Measurements from ENCODE around the gene LSM14B.
"Not testable (repeated sequence)": the region's sequence is repeated elsewhere in the genome, so short reads cannot be mapped to it uniquely, and the experiment has no call there.

The LSM14B gene

DNA sequence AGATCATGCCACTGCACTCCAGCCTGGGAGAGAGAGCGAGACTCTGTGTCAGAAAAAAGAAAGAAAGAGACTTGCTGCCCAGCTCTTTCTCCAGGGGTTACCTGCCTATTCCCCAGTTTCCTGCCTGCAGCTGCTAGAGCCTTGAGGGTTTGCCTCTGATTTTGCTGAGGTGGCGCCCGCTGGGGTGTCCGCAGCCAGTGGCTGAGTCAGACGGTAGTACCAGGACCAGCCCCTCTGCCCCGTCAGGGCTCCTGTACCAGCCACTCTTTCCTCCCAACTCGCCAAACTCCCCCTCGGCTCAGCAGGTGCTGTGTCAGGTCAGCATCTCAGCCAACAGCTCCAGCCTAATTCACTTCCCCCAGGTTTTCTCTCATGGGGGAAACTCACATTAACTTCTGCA lies 7.4 kb upstream of the LSM14B start:
- no peak for DNase-seq

DNA sequence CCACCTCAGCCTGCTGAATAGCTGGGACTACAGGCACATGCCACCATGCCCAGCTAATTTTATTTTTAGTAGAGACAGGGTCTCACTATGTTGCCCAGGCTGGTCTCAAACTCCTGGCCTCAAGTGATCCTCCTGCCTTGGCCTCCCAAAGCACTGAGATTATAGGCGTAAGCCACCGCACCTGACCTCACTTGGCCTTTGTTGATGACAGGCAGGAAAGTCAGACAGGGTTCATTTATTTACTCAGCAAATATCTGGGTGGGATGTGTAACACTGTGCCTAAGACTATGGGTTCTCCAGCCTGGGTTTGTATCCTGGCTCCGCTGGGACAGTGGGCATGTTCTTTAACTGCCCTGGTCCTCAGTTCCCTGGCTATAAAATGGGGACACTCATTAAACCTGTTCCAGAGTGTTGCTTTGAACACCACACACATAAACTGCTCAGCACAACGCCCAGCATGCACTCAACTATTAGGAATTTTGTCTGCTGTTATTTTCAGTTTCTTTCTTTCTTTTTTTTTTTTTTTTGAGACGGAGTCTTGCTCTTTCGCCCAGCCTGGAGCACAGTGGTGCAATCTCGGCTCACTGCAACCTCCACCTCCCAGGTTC lies 6.4 kb upstream of the LSM14B start:
- not testable (repeated sequence) for DNase-seq

DNA sequence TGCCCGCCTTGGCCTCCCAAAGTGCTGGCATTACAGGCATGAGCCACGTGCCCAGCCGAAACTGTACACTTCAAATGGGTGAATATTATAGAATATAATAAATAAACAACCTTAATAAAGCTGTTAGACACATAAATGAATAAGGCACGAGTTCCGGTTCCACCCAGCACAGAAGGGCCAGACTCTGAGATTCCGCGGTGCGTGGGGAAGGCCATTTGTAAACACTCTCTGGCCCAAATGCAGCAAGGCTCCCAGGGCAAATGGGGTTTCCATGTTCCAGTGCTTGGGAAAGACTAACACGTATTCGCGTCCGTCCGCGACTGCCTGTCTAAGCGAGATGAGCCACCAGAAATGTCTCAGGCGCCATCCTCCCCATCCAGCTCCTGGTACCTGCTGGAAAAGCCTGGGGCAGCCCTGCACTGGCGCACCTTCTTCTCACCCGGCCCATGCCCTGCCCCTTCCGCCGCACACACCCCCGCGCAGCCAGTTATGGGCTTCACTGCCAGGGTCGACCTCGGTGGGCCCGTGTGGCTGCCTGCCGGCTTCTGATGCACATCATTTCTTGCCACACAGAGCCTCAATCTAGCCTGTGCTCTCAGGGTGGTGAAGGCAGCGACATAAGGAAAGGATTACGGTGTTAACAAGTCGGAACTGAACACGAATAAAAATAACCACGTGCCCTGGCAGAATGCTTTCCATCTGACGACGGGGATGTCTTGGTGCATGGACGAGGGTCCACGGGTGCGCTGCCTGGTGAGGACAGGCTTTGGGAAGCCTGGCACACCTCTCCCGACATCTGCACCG lies 5.5 kb upstream of the LSM14B start:
- DNase-seq, result no peak

DNA sequence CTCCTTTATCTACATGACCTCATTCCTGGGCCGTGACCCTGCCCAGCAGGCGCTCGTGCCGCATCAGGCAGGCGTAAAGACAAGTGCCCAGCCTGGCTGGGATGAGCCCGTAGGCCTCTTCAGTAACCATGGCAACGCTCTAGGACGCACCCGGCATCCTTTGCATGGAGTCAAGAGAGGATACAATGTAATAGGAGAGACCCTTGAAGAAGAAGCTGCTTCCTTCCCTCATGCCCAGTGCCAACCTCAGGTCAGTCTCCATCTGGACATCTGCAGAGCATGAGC lies 5.0 kb upstream of the LSM14B start:
- DNase-seq, result peak; percentile 33 to 52

DNA sequence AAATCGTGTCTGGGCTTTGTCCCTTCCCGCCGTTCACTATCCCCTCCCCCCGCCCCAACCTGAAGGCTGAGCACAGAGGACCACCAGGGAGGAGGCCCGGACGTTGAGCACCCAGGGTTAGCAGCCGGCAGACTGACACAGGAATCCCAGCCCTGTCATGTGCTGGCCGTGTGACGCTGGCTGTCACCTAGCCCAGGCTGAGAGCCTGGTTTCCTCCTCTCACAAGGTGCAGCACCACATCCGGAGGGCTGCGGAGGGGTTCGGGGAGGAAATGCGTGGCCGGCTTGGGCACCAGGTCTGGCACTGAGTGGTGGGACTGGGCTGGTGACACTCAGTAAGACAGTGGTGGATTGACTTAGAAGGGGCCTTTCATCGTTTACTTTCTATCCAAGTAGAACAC lies 4.6 kb upstream of the LSM14B start:
- DNase-seq, result peak; percentile 52 to 64

DNA sequence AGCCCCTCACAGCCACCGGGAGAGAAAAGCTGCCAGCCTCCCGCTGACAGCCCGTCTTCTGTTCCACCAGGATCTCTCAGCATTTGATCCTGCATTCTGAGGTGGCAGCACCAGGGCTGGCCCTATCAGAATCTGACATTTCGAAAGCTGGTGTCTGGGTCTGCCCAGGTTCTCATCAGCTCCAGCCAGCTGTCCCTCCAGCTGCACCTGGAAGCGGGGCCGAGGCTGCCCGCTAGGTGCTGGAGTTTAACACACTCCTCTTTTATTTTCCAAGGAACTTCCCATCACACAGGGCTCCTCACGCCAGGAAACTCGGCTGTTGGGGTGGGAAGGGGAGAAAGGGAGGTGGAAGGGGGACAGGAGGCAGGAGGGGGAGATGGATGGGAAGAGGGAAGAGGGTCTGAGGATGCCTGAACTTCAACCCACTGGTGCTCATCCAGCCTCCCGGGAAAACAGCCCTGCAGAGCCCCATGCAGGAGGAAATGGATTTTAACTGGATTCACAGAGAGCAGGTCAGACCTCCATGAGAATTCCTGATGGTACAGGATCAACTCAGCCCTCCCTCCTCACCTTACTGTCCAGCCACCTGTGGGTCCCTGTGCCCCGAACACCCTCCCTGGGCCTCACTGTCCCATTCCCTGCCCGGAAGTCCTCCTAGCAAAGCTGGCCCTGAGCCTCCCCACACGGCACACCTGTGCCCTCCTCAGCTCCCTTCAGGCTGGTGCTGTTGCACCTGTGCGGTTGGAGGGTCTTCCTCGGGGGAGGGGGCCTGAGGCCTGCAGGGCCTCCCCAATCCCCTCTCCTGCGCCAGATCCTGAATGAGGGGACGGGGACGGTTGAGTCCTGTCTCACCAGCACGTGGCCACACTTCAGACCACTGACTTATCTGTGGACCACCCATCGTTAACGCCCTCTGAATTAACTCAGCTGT lies 3.9 kb upstream of the LSM14B start:
- DNase-seq, result peak; percentile 57 to 59

DNA sequence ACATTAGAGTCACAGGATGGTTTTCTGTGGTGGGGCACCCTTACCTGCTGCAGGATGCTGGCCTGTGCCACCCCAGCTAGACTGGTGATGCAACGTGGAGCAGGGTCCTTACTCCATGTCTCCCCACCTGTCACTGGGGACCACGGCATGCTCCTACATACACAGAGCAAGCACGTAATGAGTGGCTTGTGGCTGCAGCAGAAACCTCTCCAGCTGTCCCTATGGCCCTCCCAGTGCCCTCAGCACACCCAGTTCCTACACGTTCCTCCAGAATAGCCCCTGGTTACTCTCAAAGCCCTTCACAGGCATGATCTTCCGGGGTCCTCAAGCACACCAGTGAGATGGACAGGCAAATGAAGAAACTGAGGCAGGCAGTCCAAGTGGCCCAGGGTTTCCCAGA lies 3.2 kb upstream of the LSM14B start:
- no peak for DNase-seq

DNA sequence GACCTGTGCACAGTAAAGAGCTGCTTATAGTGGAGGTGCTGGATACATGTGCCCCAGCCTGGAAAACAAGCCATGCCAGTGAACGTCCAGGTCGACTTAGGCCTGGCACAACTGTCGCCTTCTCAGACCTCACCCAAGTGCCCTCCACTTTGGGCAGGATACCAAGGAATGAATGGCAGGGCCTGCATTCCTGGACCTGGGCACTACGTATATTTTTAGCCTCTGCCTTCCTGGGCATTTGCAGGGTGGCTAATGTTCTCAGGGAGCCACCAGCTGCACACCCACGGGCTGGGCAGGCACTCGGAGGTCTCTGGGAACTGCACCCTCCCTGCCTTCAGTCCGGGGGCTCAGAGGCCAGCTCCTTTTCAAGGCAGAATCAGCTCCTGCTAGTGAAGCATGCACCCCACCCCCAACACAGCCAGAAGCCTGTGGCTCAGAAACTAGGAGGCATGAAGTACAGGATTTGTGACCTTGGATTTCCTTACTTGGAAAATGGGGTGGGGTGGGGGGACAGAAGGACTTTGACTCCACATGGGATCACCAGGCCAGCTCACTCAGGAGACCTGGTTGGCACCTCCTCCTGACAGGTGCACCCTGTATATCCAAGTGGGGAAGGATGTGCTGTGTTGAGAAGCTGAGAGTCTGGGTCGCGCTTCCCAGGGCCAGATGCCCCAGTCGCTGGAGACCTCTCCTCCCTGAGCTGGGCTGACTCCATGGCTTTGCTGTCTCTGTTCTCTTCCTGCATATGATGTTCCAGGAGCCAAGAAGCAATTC lies 2.5 kb upstream of the LSM14B start:
- no peak for DNase-seq

DNA sequence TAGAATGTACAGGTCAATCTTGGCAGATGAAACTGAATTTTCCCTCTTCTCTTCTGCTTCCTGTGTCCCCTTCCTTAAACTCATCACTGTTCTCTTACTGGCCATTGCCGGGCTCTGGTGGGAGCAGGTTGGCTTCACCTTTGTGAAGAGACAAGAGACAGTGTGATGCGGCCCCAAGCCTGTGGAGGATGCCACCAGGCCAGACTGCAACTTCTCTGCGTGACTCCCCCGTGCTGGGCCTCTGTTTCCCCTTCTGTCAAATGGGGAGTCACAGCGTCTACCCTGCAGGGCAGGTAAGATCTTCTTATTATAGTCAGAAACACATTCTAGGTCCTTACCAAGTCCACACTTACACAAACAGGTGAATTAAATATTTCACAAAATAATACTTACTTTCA lies 1.9 kb upstream of the LSM14B start:
- DNase-seq, result no peak

DNA sequence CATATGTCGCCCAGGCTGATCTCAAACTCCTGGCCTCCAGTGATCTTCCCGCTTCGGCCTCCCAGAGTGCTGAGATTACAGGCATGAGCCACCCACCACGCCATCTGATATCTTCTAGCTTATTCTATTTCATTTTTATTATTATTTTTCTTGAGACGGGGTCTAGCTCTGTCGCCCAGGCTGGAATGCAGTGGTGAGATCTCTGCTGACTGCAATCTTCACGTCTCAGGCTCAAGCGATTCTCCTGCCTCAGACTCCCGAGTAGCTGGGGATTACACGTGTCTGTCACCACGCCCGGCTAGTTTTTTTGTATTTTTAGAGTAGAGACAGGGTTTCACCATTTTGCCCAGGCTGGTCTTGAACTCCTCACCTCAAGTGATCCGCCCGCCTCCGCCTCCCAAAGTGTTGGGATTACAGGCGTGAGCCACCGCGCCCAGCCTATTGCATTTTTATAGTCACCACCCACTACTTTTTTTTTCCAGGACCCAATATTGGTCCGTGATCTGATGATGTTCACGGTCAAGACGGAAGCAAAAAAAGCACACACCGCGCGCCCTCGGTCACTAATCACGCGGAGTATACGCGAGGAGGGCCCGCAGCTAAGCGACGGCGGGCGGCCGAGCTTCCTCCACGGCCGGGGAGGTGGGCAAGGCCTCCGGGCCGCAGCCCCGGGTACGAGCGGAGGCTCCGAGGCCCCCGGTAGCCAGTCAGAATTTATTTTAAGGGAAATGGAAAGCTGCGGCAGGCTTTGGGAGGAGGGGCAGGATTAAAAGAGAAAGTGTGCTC lies 1.1 kb upstream of the LSM14B start:
- DNase-seq, result peak in 1 of 2 experiments; percentile 85

DNA sequence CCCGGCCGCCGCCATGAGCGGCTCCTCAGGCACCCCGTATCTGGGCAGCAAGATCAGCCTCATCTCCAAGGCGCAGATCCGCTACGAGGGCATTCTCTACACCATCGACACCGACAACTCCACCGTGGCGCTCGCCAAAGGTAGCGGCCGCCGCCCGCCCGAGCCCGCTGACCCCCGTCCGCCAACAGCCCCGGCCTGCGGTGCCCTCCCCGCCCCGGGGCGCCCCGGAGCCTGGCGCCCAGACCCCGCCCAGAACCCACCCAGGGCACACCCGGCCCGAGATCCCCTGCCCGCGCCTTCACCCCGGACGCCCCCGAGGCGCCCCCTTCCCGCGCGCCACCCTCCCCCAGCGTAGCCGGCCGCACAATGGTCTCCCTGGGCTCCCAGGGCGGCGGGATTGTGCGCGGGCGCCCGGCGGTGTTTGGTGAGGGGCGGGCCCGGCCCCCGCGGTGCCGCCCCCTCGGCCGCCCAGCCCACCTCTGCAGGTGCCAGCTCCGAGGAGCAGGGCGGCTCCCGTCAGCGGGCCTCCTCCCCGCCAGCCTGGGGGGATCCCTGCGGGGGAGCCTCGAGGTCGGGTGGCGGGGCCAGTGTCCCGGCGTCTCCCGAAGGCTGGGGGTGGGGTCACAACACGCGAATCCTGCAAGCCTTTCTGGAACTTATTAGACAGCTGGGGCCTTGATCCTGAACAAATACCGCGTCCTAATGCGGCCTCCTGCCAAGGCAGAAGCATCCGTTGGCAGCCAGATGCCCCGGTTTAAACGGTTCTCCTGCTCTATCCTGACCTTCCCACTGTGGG lies 577 bp downstream of the LSM14B start:
- peak; percentile 70 to 71 for DNase-seq

DNA sequence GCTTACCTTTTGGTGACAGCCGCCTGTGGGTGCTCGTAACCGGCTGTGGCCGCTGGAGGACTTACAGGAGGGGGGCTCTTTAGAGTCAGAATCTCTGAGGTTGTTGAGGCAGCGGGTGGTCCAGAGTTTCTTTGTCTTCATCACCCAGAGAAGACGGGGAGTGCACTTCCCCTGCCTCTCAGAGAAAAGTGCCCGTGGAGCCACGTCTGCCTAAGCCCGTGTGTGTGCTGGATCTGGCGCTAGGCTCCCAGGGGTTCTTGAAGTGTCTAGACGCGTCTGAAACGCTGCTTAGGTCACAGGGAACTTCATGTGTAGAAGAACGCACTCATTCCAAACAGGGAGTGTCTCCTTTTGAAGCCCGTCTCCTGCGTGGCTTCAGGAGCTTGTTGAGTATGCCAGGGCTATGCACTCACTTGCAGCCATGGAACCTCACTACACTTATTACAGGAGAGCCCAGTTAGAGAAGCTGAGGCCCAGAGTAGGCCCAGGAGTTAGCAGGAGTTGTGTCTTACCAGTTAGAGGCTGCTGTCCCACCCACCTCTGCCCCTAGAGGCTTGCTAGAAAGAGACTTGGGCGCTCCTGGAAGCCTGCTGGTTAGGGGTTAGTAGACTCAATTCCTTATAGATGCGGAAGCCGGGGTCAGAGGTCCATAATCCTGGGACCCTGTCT lies 1.3 kb downstream of the LSM14B start:
- DNase-seq, result no peak

DNA sequence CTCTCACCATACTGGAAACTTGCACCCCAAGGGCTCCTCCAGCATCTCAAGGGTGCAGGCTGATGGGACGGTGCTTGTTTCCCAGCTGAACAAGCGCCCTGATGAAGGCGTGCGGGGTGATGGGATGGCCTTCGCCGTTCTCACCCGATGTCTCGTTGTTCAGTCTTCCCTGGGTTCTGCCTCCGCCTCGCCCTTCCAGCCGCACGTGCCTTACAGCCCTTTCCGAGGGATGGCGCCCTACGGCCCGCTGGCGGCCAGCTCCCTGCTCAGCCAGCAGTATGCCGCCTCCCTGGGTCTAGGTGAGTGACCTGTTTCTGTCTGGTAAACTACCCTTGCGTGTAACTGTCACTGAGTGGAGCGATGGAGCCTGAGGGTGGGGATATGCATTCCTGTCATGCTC lies 3.9 kb downstream of the LSM14B start:
- no peak for DNase-seq

DNA sequence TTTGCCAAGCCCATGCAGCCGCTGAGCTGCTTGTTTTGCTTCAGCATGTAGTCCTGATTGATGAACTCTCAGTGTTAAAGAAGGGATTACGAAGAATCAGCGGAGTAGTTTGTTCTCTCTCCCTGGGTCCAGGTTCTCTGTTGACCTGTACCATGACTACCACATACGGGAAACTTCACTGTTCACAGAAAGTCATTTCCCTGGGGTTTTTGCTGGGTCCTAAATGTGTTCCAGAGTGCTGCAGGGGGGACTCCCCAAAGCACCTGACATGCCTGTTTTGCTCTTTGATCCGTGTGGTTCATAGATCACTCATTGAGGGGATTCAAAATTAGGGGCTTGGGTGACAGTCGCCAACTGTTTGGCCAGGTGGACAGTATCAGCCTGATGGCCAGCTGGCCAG lies 5.5 kb downstream of the LSM14B start:
- DNase-seq, result no peak

DNA sequence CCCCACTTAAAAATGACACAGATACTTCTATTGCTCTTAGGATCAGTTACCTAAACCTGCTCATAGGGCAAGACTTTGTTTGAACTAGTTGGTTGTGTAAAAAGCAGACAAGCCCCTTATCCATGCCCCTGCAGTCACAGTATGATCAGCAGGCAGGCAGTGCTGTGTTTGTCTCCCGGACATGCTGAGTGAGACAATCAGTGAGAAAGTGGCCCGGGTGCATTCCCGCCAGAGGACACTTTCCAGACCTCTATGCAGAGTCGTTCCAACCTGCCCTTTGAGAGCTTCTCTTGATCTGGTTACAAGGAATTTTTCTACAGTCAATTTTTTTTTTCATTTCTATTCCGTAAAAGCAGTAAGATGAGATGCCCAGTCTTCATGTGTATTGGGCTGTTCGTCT lies 6.2 kb downstream of the LSM14B start:
- DNase-seq, result no peak

DNA sequence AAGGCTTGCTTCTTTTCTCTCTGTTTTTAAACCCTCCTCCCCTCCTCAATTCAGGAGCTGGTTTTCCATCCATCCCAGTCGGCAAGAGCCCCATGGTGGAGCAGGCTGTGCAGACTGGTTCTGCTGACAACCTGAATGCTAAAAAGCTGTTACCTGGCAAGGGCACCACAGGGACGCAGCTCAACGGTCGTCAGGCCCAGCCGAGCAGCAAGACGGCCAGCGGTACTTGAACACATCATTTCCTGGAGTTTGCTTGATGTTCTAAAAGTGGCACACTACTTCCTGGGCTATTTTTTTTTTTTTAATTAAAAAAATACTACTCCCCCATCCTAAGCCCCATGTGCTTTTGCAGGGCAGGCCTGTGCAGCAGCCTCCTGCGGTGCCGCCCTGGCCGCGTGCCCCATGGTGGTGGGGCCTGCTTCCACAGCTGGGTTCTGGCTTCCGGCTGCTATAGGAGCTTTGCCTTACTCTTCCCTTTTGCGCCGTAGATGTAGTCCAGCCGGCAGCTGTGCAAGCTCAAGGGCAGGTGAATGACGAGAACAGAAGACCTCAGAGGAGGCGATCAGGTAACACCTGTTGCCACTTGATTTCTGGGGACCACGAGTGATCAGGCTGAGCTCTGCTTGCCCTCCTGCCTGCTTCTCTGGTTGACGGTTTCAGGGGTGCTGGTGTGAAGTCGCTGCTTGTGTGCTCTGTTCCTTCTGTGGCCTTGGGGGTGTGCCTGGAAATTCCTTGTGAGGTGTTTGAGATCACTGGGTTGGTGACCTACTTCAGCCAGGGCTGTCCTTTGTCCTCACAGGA lies 7.7 kb downstream of the LSM14B start:
- peak; percentile 53 to 82 for DNase-seq

DNA sequence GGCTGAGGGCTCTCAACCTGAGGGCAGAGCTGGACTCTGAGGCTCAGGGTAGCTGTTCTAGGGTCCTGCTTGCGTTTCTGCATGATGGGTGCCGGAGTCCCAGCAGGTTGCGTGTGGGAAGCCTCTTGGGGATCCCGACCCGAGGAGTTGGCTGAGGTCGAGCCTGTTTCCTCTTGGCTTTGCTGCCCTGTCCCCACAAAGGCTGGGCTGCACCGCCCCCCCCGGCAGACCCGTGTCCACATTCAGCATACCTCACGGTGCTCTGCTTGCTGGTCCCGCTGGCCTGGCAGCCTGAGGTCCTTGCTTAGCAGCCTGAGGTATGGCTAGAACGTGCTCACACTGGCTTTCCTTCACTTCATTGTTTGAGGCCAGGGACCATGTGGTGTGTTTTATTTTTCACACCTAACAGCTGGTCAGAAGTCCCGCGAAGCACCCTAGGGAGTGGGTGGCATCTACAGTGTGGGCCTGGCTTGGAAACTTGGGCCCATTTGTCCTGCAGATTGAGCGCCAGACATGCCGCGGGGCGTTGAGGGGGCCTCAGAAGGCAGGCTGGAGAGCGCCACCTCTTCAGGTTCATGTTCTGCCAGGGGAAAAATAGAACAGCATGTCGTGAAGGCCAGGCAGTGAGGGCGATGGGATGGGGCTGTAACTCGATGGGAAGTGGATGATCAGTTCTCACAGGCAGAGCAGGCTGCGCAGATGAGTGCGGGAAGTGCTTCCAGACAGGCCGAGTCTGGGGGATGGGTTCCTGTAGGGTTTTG lies 9.5 kb downstream of the LSM14B start:
- DNase-seq, result no peak

DNA sequence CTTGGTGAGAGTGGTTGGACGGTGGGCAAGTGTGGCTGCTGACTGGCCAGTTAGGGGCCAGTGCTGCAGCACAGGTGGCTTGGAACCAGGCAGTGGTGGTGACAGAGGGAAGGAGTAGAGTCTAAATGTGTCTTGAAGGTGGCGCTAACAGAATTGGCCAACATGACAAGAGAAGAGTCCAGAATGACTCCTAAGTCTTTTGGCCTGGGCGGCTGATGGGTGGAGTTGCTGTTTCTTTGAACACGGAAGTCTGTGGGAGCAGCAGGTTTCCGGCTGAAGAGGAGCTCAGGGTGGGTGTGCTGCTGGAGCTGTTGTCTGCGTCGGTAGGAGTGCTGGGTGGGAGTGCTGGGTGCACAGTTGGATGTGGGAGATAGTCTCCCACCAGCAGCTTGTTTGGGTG lies 10.1 kb downstream of the LSM14B start:
- no peak for DNase-seq

Measured in SHP77 (cell line).